HG02970 (cell line): ENCODE data around the gene CPN2.

Experiments
- ATAC-seq: cut with Tn5 transposase; IDR thresholded peaks from one replicate; pipeline ENCODE4 v1.9.1; 2021; ENCODE audit warnings: mild to moderate bottlenecking, moderate library complexity, moderate number of reproducible peaks; ENCODE audit not compliant: unreplicated experiment, low FRiP score

Gene CPN2

GRCh38 chr3:194300936-194301335 is 50.2 kb downstream of the CPN2 start:
- ATAC-seq: no peak

DNA sequence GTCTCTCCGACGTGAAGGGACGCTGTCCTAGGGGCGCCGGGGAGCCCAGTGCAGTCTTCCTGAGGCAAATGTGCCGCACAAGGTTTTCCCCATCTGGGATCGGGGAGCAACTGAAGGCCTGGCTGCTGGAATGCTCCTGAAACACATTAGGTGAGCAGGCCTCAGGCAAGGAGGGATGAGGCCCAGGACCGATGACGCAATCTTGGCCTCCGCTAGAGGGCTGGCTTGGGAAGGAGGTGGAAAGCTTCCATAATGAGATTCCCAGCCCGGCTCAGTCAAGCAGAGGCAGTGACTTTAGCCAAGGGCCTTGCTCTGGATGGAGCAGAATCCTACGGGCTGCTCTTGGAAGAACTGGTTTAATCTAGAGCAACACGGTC is 50.8 kb downstream of the CPN2 start:
- ATAC-seq: no peak

DNA sequence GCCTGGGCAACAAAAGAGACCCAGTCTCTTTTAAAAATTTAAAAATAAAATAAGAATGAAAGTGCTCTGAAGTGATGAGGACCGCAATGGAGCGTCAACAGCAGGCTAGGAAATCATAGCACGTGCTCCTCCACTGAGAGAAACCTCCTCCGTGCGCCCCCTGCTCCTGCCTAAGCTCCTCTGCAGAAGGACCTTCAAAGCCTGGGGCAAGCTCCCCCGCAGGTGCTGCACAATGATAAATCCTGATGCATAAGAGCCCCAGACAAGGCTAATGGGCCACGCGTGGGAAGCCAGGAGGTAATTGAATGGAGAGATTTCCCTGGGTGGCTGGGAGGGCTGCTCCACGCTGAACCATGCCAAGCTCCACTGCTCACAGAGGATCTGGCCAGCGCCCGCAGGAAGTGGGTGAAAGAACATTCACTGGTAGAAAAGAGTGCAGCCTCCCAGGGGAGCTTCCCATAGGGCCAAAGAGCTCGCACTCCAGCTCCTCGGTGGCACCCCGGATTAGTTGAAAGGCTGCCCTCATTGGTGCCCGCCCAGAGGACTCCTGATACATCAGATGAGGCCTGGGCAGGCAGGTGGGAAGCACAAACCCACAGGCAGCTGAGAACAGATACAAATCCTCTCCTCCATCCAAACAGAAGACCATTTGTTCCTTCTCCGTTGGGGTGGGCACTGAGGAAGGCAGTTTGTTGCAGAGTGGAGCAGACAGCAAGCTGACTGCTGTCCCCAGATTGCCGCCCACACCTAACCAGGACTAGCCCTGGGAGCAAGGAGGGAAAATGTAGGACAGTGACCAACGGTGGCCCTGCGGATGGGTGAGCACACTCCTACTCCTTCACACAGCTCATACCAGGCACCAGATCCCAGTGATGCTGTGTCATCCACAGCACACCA is 52.5 kb downstream of the CPN2 start:
- ATAC-seq: no peak

DNA sequence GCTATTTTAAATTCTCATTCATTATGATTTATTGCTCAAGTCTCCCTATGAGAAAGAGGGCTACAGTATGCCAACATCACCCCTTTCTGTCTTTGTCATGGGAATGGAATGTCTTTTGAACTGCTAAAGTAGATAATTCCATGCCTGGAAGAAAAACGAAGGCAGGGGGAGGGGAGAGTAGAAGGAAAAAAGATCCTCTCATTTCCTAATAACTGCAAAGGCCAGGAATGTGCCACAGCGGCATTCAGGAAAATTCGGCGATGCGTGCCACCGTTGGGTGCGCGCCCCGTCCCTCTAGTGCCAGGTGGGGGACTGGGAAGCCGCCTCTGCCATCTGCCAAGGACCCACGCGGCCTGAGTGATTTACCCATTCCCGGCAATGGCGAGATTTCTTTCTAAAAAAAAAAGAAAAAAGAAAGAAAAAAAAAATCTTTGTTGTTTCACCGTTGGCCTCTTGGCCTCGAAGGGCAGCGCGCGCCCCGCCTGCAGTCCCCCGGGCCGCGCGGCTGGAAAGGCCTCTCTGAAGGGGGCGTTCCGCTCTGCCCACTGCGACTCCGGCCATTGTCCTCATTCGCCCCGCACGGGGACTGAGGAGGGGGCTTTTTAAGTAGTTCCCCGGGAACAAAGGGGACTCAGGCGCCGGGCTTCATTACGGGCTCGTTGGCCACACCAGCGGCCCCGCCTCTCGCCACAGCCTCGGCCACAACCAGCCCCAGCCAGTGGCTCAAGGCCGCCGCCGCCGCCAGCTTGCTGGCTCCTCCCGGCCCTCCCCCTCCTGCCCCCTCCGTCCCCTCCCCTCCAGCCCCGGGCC is 54.5 kb downstream of the CPN2 start:
- ATAC-seq: no peak

GRCh38 chr3:194294895-194295214 is 56.3 kb downstream of the CPN2 start:
- no peak for ATAC-seq

DNA sequence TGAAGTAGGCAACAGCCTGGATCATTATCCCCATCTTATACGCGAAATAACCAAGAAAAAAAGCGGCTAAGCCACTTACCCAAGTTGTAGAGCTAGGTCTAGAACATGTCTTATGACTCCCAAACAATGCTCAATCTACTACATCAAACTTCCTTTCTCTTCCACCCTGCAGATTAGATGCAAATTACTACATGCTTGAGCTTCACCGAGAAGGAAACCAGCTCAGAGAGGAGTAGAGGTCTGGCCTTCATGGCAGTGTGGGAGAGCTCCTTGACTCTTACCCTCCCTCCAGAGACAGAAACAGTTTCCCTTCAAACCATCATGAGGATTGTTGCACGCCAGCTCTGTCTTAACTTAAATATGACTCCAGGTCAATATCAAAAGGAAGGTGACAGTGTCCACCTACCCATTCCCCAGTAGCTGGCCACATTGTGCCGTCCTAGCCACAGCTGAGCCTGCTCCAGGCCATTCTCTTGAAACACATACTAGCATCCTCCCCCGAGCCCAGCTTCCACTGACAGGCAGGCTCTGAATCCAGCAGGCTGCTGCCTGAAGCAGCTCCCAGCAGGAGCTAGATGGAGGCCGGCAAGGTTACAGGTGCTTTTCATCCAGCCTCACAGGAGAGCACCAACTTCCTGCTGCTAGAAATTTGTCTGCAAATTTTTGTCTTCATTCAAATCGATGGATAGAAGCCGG is 56.8 kb downstream of the CPN2 start:
- ATAC-seq: no peak

GRCh38 chr3:194293546-194294198 is 57.5 kb downstream of the CPN2 start:
- ATAC-seq: no peak

- no peak for ATAC-seq
Observed at GRCh38 chr3:194292331-194292730, 58.8 kb downstream of the CPN2 start.
